Epidermal melanocyte (primary cell): Measurements from ENCODE around the gene SLC46A2.

Experiments
- DNase-seq: peaks from one replicate; pipeline ENCODE4 v3.0.0; 2011; ENCODE audit warnings: low spot score; ENCODE audit not compliant: insufficient read length

SLC46A2 gene

DNA sequence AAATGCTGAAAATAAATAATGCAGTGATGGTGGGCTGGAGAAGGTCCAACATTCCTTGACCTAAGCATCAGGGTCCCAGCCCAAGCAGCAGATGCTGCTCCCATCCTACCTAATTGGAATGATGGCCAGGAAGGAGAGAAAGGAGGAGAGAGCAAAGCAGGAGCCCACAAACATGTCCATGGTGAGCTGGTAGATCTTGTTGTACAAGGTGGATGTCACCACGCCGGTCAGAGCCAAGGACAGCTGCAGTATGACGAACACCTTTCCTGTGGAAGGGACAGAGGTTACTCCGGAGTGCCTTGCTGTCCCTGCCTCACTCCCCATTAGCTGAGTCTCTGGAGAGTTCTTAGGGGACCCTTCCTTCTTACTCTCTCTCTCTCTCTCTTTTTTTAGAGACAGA is 4.3 kb downstream of the SLC46A2 start:
- no peak for DNase-seq

GRCh38 chr9:112885324-112885723 is 5.4 kb downstream of the SLC46A2 start:
- no peak for DNase-seq

GRCh38 chr9:112884721-112885120 is 6.0 kb downstream of the SLC46A2 start:
- DNase-seq: no peak

DNA sequence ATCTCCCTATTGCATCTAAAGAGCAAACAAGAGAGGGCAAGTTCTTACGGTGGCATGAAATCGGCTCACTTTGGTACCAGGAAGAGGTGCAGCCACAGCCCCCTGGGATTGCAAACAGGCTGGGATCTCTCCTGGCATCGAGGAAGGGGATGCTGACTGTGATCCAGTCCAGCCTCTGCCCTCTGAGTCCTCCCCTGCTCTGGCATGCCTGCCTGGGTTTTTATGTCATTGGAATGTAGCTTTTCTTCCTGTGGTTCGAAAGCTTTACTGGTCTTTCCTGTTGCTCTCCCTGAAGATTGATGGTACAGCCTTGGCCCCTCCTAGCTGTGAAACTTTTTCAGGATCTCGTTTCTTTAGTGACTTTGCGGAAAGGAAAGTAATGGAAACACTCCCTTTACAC is 6.6 kb downstream of the SLC46A2 start:
- no peak for DNase-seq

- no peak for DNase-seq
These were observed 9.3 kb downstream of the SLC46A2 start for GRCh38 chr9:112881331-112881730.

DNA sequence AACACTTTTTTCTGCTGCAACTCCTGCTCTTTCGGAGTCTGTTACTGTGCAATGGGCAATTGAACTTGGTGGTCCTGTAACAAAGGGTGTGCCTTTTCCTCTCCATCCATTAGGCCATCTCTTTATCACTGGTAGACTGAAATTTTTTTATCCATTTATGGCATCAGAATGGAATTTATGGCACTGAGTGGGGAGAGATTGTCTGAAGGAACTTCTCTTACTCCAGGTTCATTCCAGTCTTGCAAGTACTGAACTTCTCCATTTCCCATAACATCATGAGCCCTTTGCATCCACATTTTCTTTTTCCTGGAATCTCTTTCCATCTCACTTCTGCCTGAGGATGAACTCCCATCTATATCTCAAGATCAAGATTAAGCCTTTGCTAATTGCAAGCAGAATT is 10.0 kb downstream of the SLC46A2 start:
- DNase-seq: no peak

DNA sequence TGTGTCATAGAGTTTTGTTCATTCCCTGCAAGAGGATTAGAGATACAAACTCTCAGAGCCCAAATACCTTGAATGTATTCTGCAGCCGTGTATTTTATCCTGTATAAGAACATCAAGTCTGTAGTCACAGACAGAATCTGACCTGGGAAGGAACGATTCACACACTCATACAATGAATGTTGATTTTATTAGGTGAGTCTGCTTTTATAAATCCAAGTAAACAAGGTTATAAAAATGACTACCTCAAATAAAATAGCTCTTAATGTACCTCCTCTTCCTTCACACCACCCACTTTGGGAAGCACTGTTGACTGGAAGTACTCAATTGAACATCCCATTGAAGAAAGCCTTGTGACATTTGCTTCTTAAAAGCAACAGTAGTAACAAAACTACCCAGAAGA is 11.9 kb downstream of the SLC46A2 start:
- no peak for DNase-seq

- no peak for DNase-seq
These were observed 16.8 kb downstream of the SLC46A2 start for GRCh38 chr9:112873773-112874405.

DNA sequence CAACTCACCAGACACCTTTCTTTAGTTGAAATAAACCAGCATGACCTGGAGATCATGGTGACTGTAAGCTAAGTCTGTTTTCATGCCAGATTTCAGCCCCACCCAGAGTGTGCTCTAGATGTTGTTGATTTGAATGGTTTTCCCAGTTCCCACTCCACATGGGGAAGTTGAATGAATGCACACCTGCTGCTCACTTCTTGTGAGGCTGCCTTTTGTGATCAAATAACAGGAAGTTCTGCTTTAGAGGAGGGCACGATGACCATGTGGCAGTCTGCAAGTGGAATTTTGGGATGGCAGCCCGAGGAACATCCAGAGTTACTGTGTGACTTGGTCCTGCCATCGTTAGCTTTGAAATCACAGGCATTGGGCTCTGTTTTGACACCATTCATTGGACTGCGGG is 18.7 kb downstream of the SLC46A2 start:
- DNase-seq: no peak

DNA sequence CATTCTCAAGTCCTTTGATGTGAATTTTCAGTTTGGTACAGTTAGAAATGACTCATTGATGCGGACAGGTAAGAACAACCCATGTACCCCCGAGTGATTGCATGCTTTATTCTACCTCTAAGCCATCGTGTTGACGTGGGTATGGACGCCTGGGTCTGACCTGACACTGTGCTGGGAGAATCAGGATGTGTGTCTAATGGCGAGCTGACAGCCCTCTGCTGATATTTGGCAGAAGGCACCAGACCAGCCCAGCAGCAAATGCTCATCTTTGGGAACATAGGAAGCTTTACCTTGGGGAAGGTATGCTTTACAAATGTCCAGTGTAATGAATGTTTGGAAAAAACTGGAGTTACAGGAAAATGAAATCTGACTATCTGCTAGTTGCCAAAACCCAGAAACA is 20.1 kb downstream of the SLC46A2 start:
- no peak for DNase-seq

GRCh38 chr9:112869917-112870316 is 20.8 kb downstream of the SLC46A2 start:
- DNase-seq: no peak

GRCh38 chr9:112869041-112869529 is 21.6 kb downstream of the SLC46A2 start:
- DNase-seq: no peak

GRCh38 chr9:112868461-112868860 is 22.2 kb downstream of the SLC46A2 start:
- DNase-seq: no peak

GRCh38 chr9:112867275-112867991 is 23.2 kb downstream of the SLC46A2 start:
- no peak for DNase-seq

DNA sequence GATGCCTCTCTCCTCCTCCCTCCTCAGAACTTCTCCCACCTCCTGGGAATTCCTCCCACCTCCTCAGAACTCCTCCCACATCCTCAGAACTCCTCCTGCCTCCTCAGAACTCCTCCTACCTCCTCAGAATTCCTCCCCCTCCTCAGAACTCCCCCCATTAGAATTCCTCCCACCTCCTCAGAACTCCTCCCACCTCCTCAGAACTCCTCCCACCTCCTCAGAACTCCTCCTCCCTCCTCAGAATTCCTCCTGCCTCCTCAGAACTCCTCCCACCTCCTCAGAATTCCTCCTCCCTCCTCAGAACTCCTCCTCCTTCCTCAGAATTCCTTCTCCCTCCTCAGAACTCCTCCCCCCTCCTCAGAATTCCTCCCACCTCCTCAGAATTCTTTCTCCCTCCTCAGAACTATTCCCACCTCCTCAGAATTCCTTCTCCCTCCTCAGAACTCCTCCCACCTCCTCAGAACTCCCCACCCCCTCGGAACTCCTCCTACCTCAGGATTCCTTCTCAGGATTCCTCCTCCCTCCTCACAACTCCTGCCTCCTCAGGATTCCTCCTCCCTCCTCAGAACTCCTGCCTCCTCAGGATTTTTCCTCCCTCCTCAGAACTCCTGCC is 23.9 kb downstream of the SLC46A2 start:
- no peak for DNase-seq

GRCh38 chr9:112864982-112865381 is 25.7 kb downstream of the SLC46A2 start:
- no peak for DNase-seq

DNA sequence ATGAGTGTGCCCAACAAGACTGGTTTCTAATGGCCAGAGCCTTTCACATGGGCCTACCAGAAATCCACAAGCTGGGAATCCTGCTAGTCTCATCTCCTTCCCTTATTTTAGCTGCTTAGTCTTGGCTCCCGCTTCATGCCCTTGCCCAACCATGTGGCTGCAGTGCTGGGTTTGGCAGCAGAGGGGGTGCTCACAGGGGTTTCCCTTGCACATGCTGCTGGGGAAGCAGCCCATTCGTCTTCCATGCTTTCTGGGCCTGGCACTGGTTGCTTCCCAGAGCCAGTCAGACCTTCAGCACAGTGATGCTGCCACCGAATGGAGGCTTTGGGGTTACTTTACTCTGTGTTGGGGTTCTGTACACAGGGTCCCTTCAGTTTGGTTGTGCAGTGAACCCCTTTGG is 26.3 kb downstream of the SLC46A2 start:
- no peak for DNase-seq

DNA sequence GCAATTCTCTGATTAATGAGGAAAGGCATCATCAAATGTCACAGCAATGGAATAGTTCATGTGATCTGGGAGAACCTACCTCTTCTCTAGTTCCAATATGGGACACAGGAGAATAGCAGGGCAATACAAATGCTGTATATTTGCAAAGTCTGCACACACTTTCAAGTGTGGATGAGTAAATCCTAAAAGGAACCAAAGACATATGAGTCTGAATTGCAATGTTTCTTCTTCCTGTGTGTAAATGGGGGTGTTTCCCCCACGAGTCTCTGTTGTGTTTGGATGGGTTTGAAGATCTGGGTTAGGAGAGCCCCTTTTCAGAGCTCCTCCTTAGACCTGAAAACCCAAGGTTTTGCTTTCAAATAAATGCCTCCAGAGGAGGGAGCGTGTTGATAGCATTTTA is 26.9 kb downstream of the SLC46A2 start:
- no peak for DNase-seq

DNA sequence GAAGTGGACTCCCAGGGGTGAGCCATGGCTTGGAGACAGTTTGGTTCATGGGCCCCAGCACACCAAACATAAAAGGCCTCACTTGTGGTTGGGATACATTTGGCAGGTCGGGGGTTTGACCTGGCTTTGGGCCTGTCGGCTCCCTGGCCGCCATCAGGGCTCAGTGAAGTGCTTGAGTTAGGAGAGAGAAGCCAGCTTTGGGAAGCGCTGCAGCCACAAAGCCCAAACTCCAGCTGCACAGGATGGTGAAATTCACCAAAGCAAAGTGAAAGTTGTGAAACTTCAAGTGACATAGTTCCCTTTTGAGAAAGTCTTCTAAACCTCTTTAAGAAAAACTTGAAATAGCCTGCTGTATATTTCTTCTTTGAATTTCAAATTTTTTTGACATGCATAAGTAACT is 27.5 kb downstream of the SLC46A2 start:
- no peak for DNase-seq

DNA sequence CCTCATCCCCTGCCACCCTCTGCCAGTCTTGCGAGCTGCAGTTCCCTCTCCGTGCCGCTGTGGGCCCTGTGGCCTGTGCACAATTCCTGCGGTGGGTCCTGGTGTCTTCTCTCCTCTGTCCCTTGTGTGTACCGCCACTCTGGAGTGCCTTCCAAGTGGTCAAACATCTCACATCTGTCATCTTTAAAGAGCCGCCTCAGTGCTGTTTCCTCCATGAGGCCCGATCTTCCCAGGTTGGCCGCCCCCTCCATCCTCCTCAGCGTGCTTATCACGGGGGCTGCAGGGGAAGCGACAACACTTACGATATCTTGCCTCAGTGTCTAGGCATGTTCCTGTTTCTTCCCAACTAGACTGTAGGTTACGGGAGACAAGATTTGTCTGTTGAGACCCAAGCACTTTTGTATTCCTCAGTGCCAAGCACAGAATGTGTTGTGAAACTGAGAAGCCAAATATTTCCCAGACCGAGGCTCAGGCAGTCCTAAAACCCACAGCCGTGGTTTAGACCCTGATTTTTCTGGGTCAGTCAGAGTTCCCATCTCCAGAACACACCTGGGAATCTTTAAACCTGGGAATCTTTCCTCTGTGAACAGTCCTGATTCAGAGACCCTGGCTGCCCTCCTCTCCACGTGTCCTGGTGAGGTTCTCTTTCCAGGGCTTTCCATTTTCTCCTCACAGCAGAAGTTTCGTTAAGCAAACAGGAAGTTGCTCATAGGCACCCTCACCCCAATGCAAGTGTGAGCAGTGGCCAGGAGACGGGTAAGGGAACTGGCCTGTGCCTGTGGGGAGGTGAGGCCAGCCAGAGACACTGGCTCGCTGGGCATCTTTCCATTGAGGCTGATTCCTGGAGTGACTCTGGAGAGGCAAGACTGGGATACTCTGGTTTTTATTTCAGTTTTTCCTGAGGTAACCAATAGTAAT is 28.8 kb downstream of the SLC46A2 start:
- DNase-seq: no peak

- DNase-seq: no peak
These were observed 29.5 kb downstream of the SLC46A2 start for GRCh38 chr9:112861155-112861554.

- no peak for DNase-seq
These were observed 30.2 kb downstream of the SLC46A2 start for GRCh38 chr9:112860451-112860850.
